ENCODE results near the gene AKAP14.
"Not testable (repeated sequence)": the region's sequence is repeated elsewhere in the genome, so short reads cannot be mapped to it uniquely, and the experiment has no call there.

GRCh38 chrX:119890626-119891025 is 5.1 kb upstream of the AKAP14 start:
- not testable (repeated sequence) for TF ChIP-seq CTCF (conservative IDR thresholded peaks at IDR 0.05; ENCODE audit: low read length); EZH2phosphoT487 (IDR thresholded peaks at IDR 0.05; ENCODE audit: borderline replicate concordance, low read depth, low read length)
